ENCODE data around the gene GPR3.
"Not testable (repeated sequence)": the region's sequence is repeated elsewhere in the genome, so short reads cannot be mapped to it uniquely, and the experiment has no call there.

Gene GPR3

GRCh38 chr1:27428316-27429028, 36.0 kb downstream of the GPR3 start:
- DNase-seq (ENCODE audit: low spot score) = peak; percentile 29

GRCh38 chr1:27429029-27429425, 36.6 kb downstream of the GPR3 start:
- no peak for DNase-seq (ENCODE audit: low spot score)

- no peak for DNase-seq (ENCODE audit: low spot score)
Observed at GRCh38 chr1:27430903-27431600, 38.6 kb downstream of the GPR3 start.

- DNase-seq (ENCODE audit: low spot score) = no peak
Observed at GRCh38 chr1:27431601-27431940, 39.1 kb downstream of the GPR3 start.

GRCh38 chr1:27432725-27433124, 40.3 kb downstream of the GPR3 start:
- not testable (repeated sequence) for DNase-seq (ENCODE audit: low spot score)

- DNase-seq (ENCODE audit: low spot score) = no peak
Observed at GRCh38 chr1:27433706-27434105, 41.3 kb downstream of the GPR3 start.

- no peak for DNase-seq (ENCODE audit: low spot score)
Observed at GRCh38 chr1:27435566-27436203, 43.3 kb downstream of the GPR3 start.

- no peak for DNase-seq (ENCODE audit: low spot score)
Observed at GRCh38 chr1:27436204-27437159, 44.1 kb downstream of the GPR3 start.

GRCh38 chr1:27438621-27439061, 46.2 kb downstream of the GPR3 start:
- DNase-seq (ENCODE audit: low spot score) = no peak

- DNase-seq (ENCODE audit: low spot score) = no peak
Observed at GRCh38 chr1:27439150-27439549, 46.7 kb downstream of the GPR3 start.

GRCh38 chr1:27444632-27445031, 52.2 kb downstream of the GPR3 start:
- no peak for DNase-seq (ENCODE audit: low spot score)

Data from iPS-NIHi11 (cell line).